ENCODE data around the gene TMEM248. TPM values are rescaled to one million over a fixed set of nuclear protein-coding genes. Genes with fewer than 3 reads are reported as not detected.
A peak's percentile ranks its signal among the peaks of the same experiment; 100 is the strongest.
"Not testable (repeated sequence)": the region's sequence is repeated elsewhere in the genome, so short reads cannot be mapped to it uniquely, and the experiment has no call there.

The TMEM248 gene
- total RNA-seq, 2 donors from 2014 or later: 77.9 to 79.8 TPM

- H3K9me3 Mint-ChIP-seq: peaks cover 13% of the 10 kb centered on the region
- H3K36me3 ChIP-seq (ENCODE audit: control insufficient read depth, insufficient read depth, low read length): no peaks in the 10 kb centered on the region
- H3K27ac Mint-ChIP-seq: no peak overlapping the region
- no peaks in the 10 kb centered on the region for H3K36me3 Mint-ChIP-seq (ENCODE audit: low read depth)
- H3K4me1 Mint-ChIP-seq: no peaks in the 10 kb centered on the region
- DNase-seq: peak; percentile 48
- WGBS, 2 experiments (ENCODE audit: insufficient coverage in 1 of 2, insufficient read length in 1 of 2): 97 to 98% methylated on average over 8 to 15 of the region's 15 CpGs
- no peak overlapping the region for H3K4me3 ChIP-seq (ENCODE audit: low read length)
- H3K27ac ChIP-seq (ENCODE audit: low read depth, low read length): no peak overlapping the region
- no peak for TF ChIP-seq CTCF (conservative IDR thresholded peaks at IDR 0.05)
- no peak overlapping the region for H3K4me3 Mint-ChIP-seq
- no peaks in the 10 kb centered on the region for H3K9me3 ChIP-seq (ENCODE audit: control insufficient read depth, low read length)
- peaks cover 2% of the 10 kb centered on the region for H3K27me3 Mint-ChIP-seq (ENCODE audit: insufficient read depth)
- peaks cover 2% of the 10 kb centered on the region for H3K4me1 ChIP-seq (ENCODE audit: control insufficient read depth, insufficient read depth, low read length)
- H3K27me3 ChIP-seq (ENCODE audit: control insufficient read depth, insufficient read depth, low read length, poor library complexity, severe bottlenecking): no peaks in the 10 kb centered on the region
- no peak overlapping the region for H3K9ac ChIP-seq (ENCODE audit: extremely low read depth, low read length, poor library complexity, severe bottlenecking)
These were observed 54.1 kb downstream of the TMEM248 start for GRCh38 chr7:66974986-66975590.

- H3K27me3 ChIP-seq (ENCODE audit: control insufficient read depth, insufficient read depth, low read length, poor library complexity, severe bottlenecking); H3K36me3 Mint-ChIP-seq (ENCODE audit: low read depth); H3K36me3 ChIP-seq (ENCODE audit: control insufficient read depth, insufficient read depth, low read length); H3K27me3 Mint-ChIP-seq (ENCODE audit: insufficient read depth); H3K9ac ChIP-seq (ENCODE audit: extremely low read depth, low read length, poor library complexity, severe bottlenecking); H3K9me3 ChIP-seq (ENCODE audit: control insufficient read depth, low read length); H3K27ac Mint-ChIP-seq; H3K4me3 ChIP-seq (ENCODE audit: low read length); DNase-seq; H3K4me1 Mint-ChIP-seq; H3K4me3 Mint-ChIP-seq; H3K27ac ChIP-seq (ENCODE audit: low read depth, low read length); H3K4me1 ChIP-seq (ENCODE audit: control insufficient read depth, insufficient read depth, low read length): not testable (repeated sequence)
- WGBS, 2 experiments (ENCODE audit: insufficient coverage in 1 of 2, insufficient read length in 1 of 2): 100% methylated on average over 2 of the region's 5 CpGs; no CpG with 5 or more reads in 1 of the 2 experiments
- peaks cover 26% of the 10 kb centered on the region for H3K9me3 Mint-ChIP-seq
These were observed 57.3 kb downstream of the TMEM248 start for GRCh38 chr7:66978312-66978711.

GRCh38 chr7:66979013-66979412, 58.0 kb downstream of the TMEM248 start:
- H3K4me3 ChIP-seq (ENCODE audit: low read length); H3K27ac Mint-ChIP-seq; DNase-seq; H3K27ac ChIP-seq (ENCODE audit: low read depth, low read length); H3K4me1 Mint-ChIP-seq; H3K36me3 ChIP-seq (ENCODE audit: control insufficient read depth, insufficient read depth, low read length); H3K27me3 Mint-ChIP-seq (ENCODE audit: insufficient read depth); H3K9ac ChIP-seq (ENCODE audit: extremely low read depth, low read length, poor library complexity, severe bottlenecking); H3K4me1 ChIP-seq (ENCODE audit: control insufficient read depth, insufficient read depth, low read length); H3K27me3 ChIP-seq (ENCODE audit: control insufficient read depth, insufficient read depth, low read length, poor library complexity, severe bottlenecking); H3K9me3 ChIP-seq (ENCODE audit: control insufficient read depth, low read length); H3K4me3 Mint-ChIP-seq; H3K36me3 Mint-ChIP-seq (ENCODE audit: low read depth): not testable (repeated sequence)
- H3K9me3 Mint-ChIP-seq: peaks cover 26% of the 10 kb centered on the region
- 90 to 96% methylated on average over 2 of the region's 2 CpGs for WGBS, 2 experiments (ENCODE audit: insufficient coverage in 1 of 2, insufficient read length in 1 of 2)

GRCh38 chr7:66980336-66980735, 59.3 kb downstream of the TMEM248 start:
- H3K9me3 ChIP-seq (ENCODE audit: control insufficient read depth, low read length); H3K27ac ChIP-seq (ENCODE audit: low read depth, low read length); H3K27ac Mint-ChIP-seq; H3K4me1 Mint-ChIP-seq; H3K36me3 ChIP-seq (ENCODE audit: control insufficient read depth, insufficient read depth, low read length); H3K4me3 Mint-ChIP-seq; H3K9ac ChIP-seq (ENCODE audit: extremely low read depth, low read length, poor library complexity, severe bottlenecking); H3K36me3 Mint-ChIP-seq (ENCODE audit: low read depth); H3K27me3 Mint-ChIP-seq (ENCODE audit: insufficient read depth); H3K4me1 ChIP-seq (ENCODE audit: control insufficient read depth, insufficient read depth, low read length); H3K27me3 ChIP-seq (ENCODE audit: control insufficient read depth, insufficient read depth, low read length, poor library complexity, severe bottlenecking); DNase-seq; H3K4me3 ChIP-seq (ENCODE audit: low read length): not testable (repeated sequence)
- H3K9me3 Mint-ChIP-seq: peaks cover 24% of the 10 kb centered on the region
- 80 to 100% methylated on average over 1 of the region's 1 CpG for WGBS, 2 experiments (ENCODE audit: insufficient coverage in 1 of 2, insufficient read length in 1 of 2)

GRCh38 chr7:66989552-66989951, 68.5 kb downstream of the TMEM248 start:
- not testable (repeated sequence) for H3K27ac Mint-ChIP-seq; H3K9me3 Mint-ChIP-seq; H3K4me1 Mint-ChIP-seq; H3K27me3 Mint-ChIP-seq (ENCODE audit: insufficient read depth); H3K4me3 ChIP-seq (ENCODE audit: low read length); H3K9me3 ChIP-seq (ENCODE audit: control insufficient read depth, low read length); DNase-seq; H3K4me3 Mint-ChIP-seq; H3K27me3 ChIP-seq (ENCODE audit: control insufficient read depth, insufficient read depth, low read length, poor library complexity, severe bottlenecking); H3K4me1 ChIP-seq (ENCODE audit: control insufficient read depth, insufficient read depth, low read length); H3K27ac ChIP-seq (ENCODE audit: low read depth, low read length); H3K9ac ChIP-seq (ENCODE audit: extremely low read depth, low read length, poor library complexity, severe bottlenecking)
- WGBS, 2 experiments (ENCODE audit: insufficient coverage in 1 of 2, insufficient read length in 1 of 2): no CpG with 5 or more reads among the region's 3 CpGs
- H3K36me3 ChIP-seq (ENCODE audit: control insufficient read depth, insufficient read depth, low read length): peaks cover 24% of the 10 kb centered on the region
- H3K36me3 Mint-ChIP-seq (ENCODE audit: low read depth): peaks cover 44% of the 10 kb centered on the region

GRCh38 chr7:66994051-66994450, 73.0 kb downstream of the TMEM248 start:
- not testable (repeated sequence) for H3K27me3 Mint-ChIP-seq (ENCODE audit: insufficient read depth); H3K27ac ChIP-seq (ENCODE audit: low read depth, low read length); H3K4me1 Mint-ChIP-seq; H3K27me3 ChIP-seq (ENCODE audit: control insufficient read depth, insufficient read depth, low read length, poor library complexity, severe bottlenecking); H3K9me3 ChIP-seq (ENCODE audit: control insufficient read depth, low read length); H3K4me1 ChIP-seq (ENCODE audit: control insufficient read depth, insufficient read depth, low read length); DNase-seq; H3K9ac ChIP-seq (ENCODE audit: extremely low read depth, low read length, poor library complexity, severe bottlenecking); H3K9me3 Mint-ChIP-seq
- H3K4me3 Mint-ChIP-seq: peak overlapping the region; percentile 95
- H3K36me3 Mint-ChIP-seq (ENCODE audit: low read depth): peaks cover 29% of the 10 kb centered on the region
- H3K27ac Mint-ChIP-seq: peak overlapping the region; percentile 99
- WGBS, 2 experiments (ENCODE audit: insufficient coverage in 1 of 2, insufficient read length in 1 of 2): 97% methylated on average over 1 of the region's 5 CpGs; no CpG with 5 or more reads in 1 of the 2 experiments
- Histone ChIP-seq H3K4me3 (ENCODE audit: low read length) (peak overlapping the region; percentile 92), H3K36me3 (ENCODE audit: control insufficient read depth, insufficient read depth, low read length) (peaks cover 15% of the 10 kb centered on the region)
